ENCODE measurements around the gene FGB. TPM values are rescaled to one million over a fixed set of nuclear protein-coding genes. Genes with fewer than 3 reads are reported as not detected.

FGB gene
- total RNA-seq, 1 experiment from 2014 or later = not detected

GRCh38 chr4:154616287-154616686 lies 53.5 kb downstream of the FGB start:
- no peaks in the 10 kb centered on the region for H3K36me3 ChIP-seq (ENCODE audit: insufficient read depth, low read length, poor library complexity, severe bottlenecking)
- H3K9me3 ChIP-seq (ENCODE audit: low read depth, low read length, poor library complexity, severe bottlenecking) = no peaks in the 10 kb centered on the region
- POLR2A ChIA-PET (ENCODE audit: low non-redundant PET) = no interaction called here
- intact Hi-C loops (cut with micrococcal nuclease; ENCODE audit: unreplicated experiment) = loop anchor here (5.0 kb wide), 1 partner anchor 289 kb away; no protein-coding TSS in a partner anchor
- no peak for TF ChIP-seq CTCF (conservative IDR thresholded peaks at IDR 0.05; ENCODE audit: low read depth, low read length)
- TF ChIP-seq EZH2 (IDR thresholded peaks at IDR 0.05; ENCODE audit: borderline replicate concordance, low read depth, low read length, poor library complexity, severe bottlenecking) = no peak
- H3K27ac ChIP-seq (ENCODE audit: low read depth, low read length, poor library complexity, severe bottlenecking) = no peak overlapping the region
- peaks cover 1% of the 10 kb centered on the region for H3K27me3 ChIP-seq (replicated peaks; ENCODE audit: insufficient read depth, low read depth, low read length, poor library complexity)
- H3K4me1 ChIP-seq (ENCODE audit: insufficient read depth, low read length, poor library complexity, severe bottlenecking) = no peaks in the 10 kb centered on the region
- H3K4me3 ChIP-seq (ENCODE audit: low read depth, low read length, poor library complexity, severe bottlenecking) = no peak overlapping the region
- DNase-seq (ENCODE audit: low spot score) = no peak
- CTCF ChIA-PET = no interaction called here
- no TSS peak for BruUV-seq (replicated peaks)

- no peaks in the 10 kb centered on the region for H3K36me3 ChIP-seq (ENCODE audit: insufficient read depth, low read length, poor library complexity, severe bottlenecking)
- TF ChIP-seq CTCF (conservative IDR thresholded peaks at IDR 0.05; ENCODE audit: low read depth, low read length) = no peak
- TF ChIP-seq EZH2 (IDR thresholded peaks at IDR 0.05; ENCODE audit: borderline replicate concordance, low read depth, low read length, poor library complexity, severe bottlenecking) = no peak
- H3K27me3 ChIP-seq (replicated peaks; ENCODE audit: insufficient read depth, low read depth, low read length, poor library complexity) = no peaks in the 10 kb centered on the region
- H3K9me3 ChIP-seq (ENCODE audit: low read depth, low read length, poor library complexity, severe bottlenecking) = no peaks in the 10 kb centered on the region
- DNase-seq (ENCODE audit: low spot score) = no peak
- H3K27ac ChIP-seq (ENCODE audit: low read depth, low read length, poor library complexity, severe bottlenecking) = no peak overlapping the region
- ChIA-PET CTCF (no interaction called here), POLR2A (ENCODE audit: low non-redundant PET) (no interaction called here)
- intact Hi-C loops (cut with micrococcal nuclease; ENCODE audit: unreplicated experiment) = loop anchor here (5.0 kb wide), 1 partner anchor 289 kb away; no protein-coding TSS in a partner anchor
- BruUV-seq (replicated peaks) = no TSS peak
- H3K4me1 ChIP-seq (ENCODE audit: insufficient read depth, low read length, poor library complexity, severe bottlenecking) = no peaks in the 10 kb centered on the region
- no peak overlapping the region for H3K4me3 ChIP-seq (ENCODE audit: low read depth, low read length, poor library complexity, severe bottlenecking)
Measured at GRCh38 chr4:154616731-154617130, 53.9 kb downstream of the FGB start.

GRCh38 chr4:154617820-154618317 lies 55.1 kb downstream of the FGB start:
- no peaks in the 10 kb centered on the region for H3K27me3 ChIP-seq (replicated peaks; ENCODE audit: insufficient read depth, low read depth, low read length, poor library complexity)
- BruUV-seq (replicated peaks) = no TSS peak
- no peaks in the 10 kb centered on the region for H3K4me1 ChIP-seq (ENCODE audit: insufficient read depth, low read length, poor library complexity, severe bottlenecking)
- POLR2A ChIA-PET (ENCODE audit: low non-redundant PET) = no interaction called here
- DNase-seq (ENCODE audit: low spot score) = no peak
- H3K27ac ChIP-seq (ENCODE audit: low read depth, low read length, poor library complexity, severe bottlenecking) = no peak overlapping the region
- no peaks in the 10 kb centered on the region for H3K36me3 ChIP-seq (ENCODE audit: insufficient read depth, low read length, poor library complexity, severe bottlenecking)
- no peak for TF ChIP-seq EZH2 (IDR thresholded peaks at IDR 0.05; ENCODE audit: borderline replicate concordance, low read depth, low read length, poor library complexity, severe bottlenecking)
- TF ChIP-seq CTCF (conservative IDR thresholded peaks at IDR 0.05; ENCODE audit: low read depth, low read length) = no peak
- H3K9me3 ChIP-seq (ENCODE audit: low read depth, low read length, poor library complexity, severe bottlenecking) = no peaks in the 10 kb centered on the region
- H3K4me3 ChIP-seq (ENCODE audit: low read depth, low read length, poor library complexity, severe bottlenecking) = no peak overlapping the region
- CTCF ChIA-PET = interaction anchor here (3.1 kb wide), 1 partner anchor 59 kb away, joined by 38 read pairs; no protein-coding TSS in a partner anchor
- intact Hi-C loops (cut with micrococcal nuclease; ENCODE audit: unreplicated experiment) = loop anchor here (1.0 to 5.0 kb wide), 2 partner anchors 66 to 291 kb away; no protein-coding TSS in a partner anchor
